NCI-H1436 (cell line): Measurements from ENCODE around the gene LTF.
"Not testable (repeated sequence)": the region's sequence is repeated elsewhere in the genome, so short reads cannot be mapped to it uniquely, and the experiment has no call there.

ENCODE experiments used
- DNase-seq: peaks from one replicate; lab custom pipeline; 2025; lab: John Stamatoyannopoulos, UW

The LTF gene

DNA sequence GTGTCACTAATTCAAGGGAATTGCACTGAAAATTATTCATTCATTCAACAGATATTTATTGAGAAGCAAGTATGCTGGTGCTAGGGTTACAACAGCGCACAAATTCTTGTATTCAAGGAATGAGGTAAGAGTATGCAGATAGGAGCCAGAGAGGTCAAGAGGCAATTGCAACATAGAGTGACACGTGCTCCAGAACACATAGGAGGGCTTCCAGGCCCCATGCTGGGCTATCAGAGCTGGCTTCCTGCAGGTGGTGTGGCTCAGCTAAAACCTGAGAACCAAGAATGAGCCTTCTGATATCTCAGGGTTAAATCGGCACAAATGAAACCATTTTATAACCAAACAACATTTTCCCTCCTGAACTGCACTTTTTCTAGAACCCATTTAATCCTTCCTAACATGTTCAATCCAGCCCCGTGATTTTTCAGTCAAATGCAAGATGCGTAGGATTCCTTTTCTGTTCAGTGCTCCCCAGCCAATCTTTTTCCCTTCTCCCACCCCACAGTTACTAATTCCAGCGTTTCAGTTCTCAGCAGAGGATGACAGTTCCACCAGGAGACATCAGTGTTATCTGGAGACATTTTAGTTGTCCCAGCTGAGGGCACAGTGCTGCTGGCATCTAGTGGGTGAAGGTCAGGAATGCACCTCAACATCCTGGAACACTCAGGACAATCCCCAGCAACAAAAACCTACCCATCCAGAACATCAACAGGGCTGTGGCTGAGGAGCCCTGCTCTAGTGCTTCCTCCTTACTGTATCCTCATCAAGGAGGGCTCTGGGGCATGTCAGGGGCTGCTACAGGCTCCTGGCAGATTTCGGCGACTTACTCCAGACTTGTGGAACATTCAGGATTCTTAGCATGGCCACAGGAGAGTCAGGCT is 70.9 kb downstream of the LTF start:
- no peak for DNase-seq

DNA sequence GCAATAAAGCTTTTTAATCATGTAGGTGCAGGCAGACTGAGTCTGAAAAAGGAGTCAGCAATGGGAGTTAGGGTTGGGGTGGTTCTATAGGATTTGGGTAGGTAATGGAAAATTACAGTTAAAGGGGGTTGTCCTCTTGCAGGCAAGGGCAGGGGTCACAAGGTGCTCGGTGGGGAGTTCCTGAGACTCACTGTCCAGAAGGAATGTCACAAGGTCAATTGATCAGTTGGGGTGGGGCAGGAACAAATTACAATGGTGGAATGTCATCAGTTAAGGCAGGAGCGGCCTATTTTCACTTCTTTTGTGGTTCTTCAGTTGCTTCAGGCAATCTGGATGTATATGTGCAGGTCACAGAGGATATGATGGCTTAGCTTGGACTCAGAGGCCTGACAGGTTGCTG is 71.7 kb downstream of the LTF start:
- DNase-seq, result no peak

DNA sequence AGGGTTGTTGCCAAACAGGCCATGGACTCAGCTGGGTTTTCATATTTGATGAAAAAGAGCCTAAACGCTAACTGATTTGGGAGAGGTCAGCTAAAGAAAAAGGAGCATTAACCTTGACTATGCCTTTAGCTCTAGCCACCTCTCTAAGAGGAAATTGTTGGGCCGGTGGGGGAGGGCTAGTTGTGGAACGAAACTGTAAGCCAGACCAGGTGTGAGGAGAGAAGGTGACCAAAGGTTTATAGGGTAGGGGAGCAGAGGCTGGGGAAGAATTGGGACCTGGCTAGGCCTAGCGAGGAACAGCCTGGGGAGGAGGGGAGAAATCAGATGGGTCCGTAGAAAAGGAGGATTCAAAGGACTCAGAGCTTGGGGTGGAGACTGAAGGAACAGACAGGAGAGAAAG is 73.2 kb downstream of the LTF start:
- not testable (repeated sequence) for DNase-seq

DNA sequence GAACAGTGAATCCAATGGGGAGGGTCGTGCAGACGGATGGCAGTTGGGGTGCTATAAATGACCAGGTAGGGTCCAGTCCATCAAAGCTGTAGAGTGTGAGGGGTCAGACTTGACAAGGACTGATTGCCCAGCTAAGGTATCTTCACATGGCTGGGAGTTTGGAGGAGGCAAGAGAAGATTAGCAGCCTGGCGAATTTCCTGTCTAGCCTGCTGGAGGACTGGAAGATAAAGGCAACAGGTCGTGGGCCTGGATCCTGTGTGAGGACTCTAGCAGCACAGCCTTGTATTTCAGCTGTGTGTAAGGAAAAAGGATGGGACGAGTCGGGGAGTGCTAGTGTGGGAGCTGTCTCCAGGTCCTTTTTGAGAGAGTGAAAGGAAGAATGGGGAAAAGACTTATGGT is 75.4 kb downstream of the LTF start:
- DNase-seq, result no peak

DNA sequence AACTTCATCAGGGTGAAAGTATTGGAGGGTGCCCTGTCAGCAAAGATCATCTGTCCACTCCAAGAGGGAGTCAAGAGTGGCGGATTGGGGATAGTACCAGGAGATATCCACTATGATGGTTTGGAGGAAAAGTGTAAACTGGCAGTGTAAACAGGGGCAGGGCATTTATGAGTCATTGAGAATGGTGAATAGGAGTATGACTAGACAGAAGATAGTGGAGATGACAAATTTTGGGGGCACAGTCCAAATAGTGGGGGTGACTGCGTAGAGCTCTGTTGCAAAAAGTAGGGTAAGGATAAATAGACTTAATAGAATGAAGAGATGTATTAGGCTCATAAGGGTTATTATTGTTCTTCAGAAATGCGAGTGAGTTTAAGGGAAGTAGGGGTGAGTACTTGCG is 75.9 kb downstream of the LTF start:
- DNase-seq, result not testable (repeated sequence)

DNA sequence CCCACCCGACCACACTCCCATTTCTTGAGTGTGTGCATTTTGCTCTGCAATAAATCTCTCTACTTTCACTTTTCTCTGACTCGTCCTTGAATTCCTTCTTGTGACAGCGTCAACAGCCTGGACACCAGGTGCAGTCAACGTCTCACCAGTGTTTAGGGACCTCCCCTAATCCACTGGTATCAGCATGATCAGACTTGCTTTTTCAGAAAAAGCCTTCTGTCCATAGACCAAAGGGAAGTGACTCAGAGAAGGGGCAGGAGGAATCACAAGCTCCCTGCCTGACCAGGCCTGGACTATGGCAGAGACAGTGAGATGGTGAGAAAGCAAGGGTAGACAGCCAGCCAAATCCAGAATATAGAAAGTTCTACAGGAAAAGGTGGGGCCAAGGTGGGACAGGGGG is 78.5 kb downstream of the LTF start:
- DNase-seq, result no peak
